IMR-90 (cell line): Measurements from ENCODE around the gene GALNT17. TPM values are rescaled to one million over a fixed set of nuclear protein-coding genes. Genes with fewer than 3 reads are reported as not detected.

Source experiments
- ATAC-seq: fragments of 200-7000 bp; cut with Tn5 transposase; 2 replicates; pipeline ENCODE4 v1.9.1; 2020; ENCODE audit warnings: low read depth, mild to moderate bottlenecking, moderate library complexity
- BruUV-seq: library from RNA; stranded (reverse); fragments of 400-500 nt; replicated peaks from 2 replicates; lab custom pipeline; 2021; lab: Mats Ljungman, UMichigan
- CTCF ChIA-PET: fragments of 300-600 bp; formaldehyde crosslinking; extraction: SDS; loops from one replicate; lab custom pipeline; 2021; ENCODE audit warnings: antibody characterized with exemption; lab: Yijun Ruan, JAX
- POLR2A ChIA-PET: fragments of 300-600 bp; sonication (Branson Sonifier 250); formaldehyde crosslinking; loops from one replicate; lab custom pipeline; 2022; ENCODE audit warnings: antibody characterized with exemption; ENCODE audit not compliant: unreplicated experiment; lab: Charles Lee
- DNase-seq: peaks from one replicate; pipeline ENCODE4 v3.0.0; 2013
- H2AFZ ChIP-seq: replicated peaks from 2 replicates; pipeline ENCODE3; 2013; ENCODE audit warnings: low read length, mild to moderate bottlenecking; ENCODE audit not compliant: poor library complexity
- H2AK5ac ChIP-seq: 2 replicates; pipeline ENCODE4 v1.6.1; 2013; ENCODE audit warnings: low read depth, low read length, inconsistent platforms
- H2AK9ac ChIP-seq: replicated peaks from 2 replicates; pipeline ENCODE3; 2013; ENCODE audit warnings: mild to moderate bottlenecking, low read depth, low read length, moderate library complexity; ENCODE audit not compliant: poor library complexity
- H2BK120ac ChIP-seq: 2 replicates; pipeline ENCODE4 v1.6.1; 2013; ENCODE audit warnings: low read depth, low read length, inconsistent platforms
- H2BK15ac ChIP-seq: 3 replicates; pipeline ENCODE4 v1.6.1; 2013; ENCODE audit warnings: low read depth, low read length, inconsistent platforms
- H2BK20ac ChIP-seq: 2 replicates; pipeline ENCODE4 v1.6.1; 2013; ENCODE audit warnings: low read depth, mild to moderate bottlenecking, inconsistent platforms, low read length, moderate library complexity
- H2BK5ac ChIP-seq: 2 replicates; pipeline ENCODE4 v1.6.1; 2013; ENCODE audit warnings: mild to moderate bottlenecking, low read depth, low read length, inconsistent platforms; ENCODE audit not compliant: poor library complexity, severe bottlenecking
- H3K14ac ChIP-seq: replicated peaks from 2 replicates; pipeline ENCODE4 v1.6.1; 2013; ENCODE audit warnings: low read depth, low read length, inconsistent platforms
- H3K18ac ChIP-seq: 2 replicates; pipeline ENCODE4 v1.6.1; 2013; ENCODE audit warnings: low read depth, low read length, control low read depth
- H3K23ac ChIP-seq: 2 replicates; pipeline ENCODE4 v1.6.1; 2013; ENCODE audit warnings: low read depth, low read length, inconsistent platforms
- H3K27ac ChIP-seq: 2 replicates; pipeline ENCODE4 v1.5.1; 2013; ENCODE audit warnings: mild to moderate bottlenecking, control low read depth, low read length; ENCODE audit not compliant: insufficient read depth
- H3K27me3 ChIP-seq: 2 replicates; pipeline ENCODE4 v1.6.1; 2013; ENCODE audit warnings: low read length; ENCODE audit not compliant: control insufficient read depth, insufficient read depth
- H3K36me3 ChIP-seq: 2 replicates; pipeline ENCODE4 v1.6.1; 2013; ENCODE audit warnings: low read length, mixed read lengths; ENCODE audit not compliant: control insufficient read depth, insufficient read depth
- H3K4ac ChIP-seq: 2 replicates; pipeline ENCODE4 v1.6.1; 2013; ENCODE audit warnings: low read depth, low read length, inconsistent platforms
- H3K4me1 ChIP-seq: 2 replicates; pipeline ENCODE4 v1.6.1; 2013; ENCODE audit warnings: low read length, mixed read lengths; ENCODE audit not compliant: control insufficient read depth, insufficient read depth
- H3K4me2 ChIP-seq: 2 replicates; pipeline ENCODE4 v1.6.1; 2013; ENCODE audit warnings: low read depth, mild to moderate bottlenecking, control low read depth, low read length, moderate library complexity
- H3K4me3 ChIP-seq: 2 replicates; pipeline ENCODE4 v1.5.1; 2013; ENCODE audit warnings: low read depth, mild to moderate bottlenecking, control low read depth, low read length, moderate library complexity; ENCODE audit not compliant: insufficient read depth
- H3K56ac ChIP-seq: 2 replicates; pipeline ENCODE4 v1.6.1; 2013; ENCODE audit warnings: low read length, inconsistent platforms; ENCODE audit not compliant: insufficient read depth; ENCODE audit errors: extremely low read depth
- H3K79me1 ChIP-seq, 2 experiments: 2 replicates each; pipeline ENCODE4 v1.6.1; 2013; ENCODE audit warnings: low read length in 2 of 2, inconsistent platforms in 1 of 2, low read depth in 1 of 2
- H3K9ac ChIP-seq: 2 replicates; pipeline ENCODE4 v1.6.1; 2013; ENCODE audit warnings: low read depth, low read length, control low read depth
- H3K9me1 ChIP-seq: 2 replicates; pipeline ENCODE4 v1.6.1; 2013; ENCODE audit warnings: low read length, inconsistent platforms; ENCODE audit not compliant: insufficient read depth
- H3K9me3 ChIP-seq: 2 replicates; pipeline ENCODE4 v1.6.1; 2013; ENCODE audit warnings: low read length; ENCODE audit not compliant: control insufficient read depth, insufficient read depth
- H4K20me1 ChIP-seq: 2 replicates; pipeline ENCODE4 v1.6.1; 2013; ENCODE audit warnings: low read length, inconsistent platforms; ENCODE audit not compliant: insufficient read depth
- H4K5ac ChIP-seq: 2 replicates; pipeline ENCODE4 v1.6.1; 2013; ENCODE audit warnings: mild to moderate bottlenecking, low read depth, low read length, control low read depth
- H4K8ac ChIP-seq, 2 experiments: 2 replicates each; pipeline ENCODE4 v1.6.1; 2013; ENCODE audit warnings: low read depth in 2 of 2, low read length in 2 of 2, control low read depth in 1 of 2, inconsistent platforms in 1 of 2
- H4K91ac ChIP-seq: 2 replicates; pipeline ENCODE4 v1.6.1; 2013; ENCODE audit warnings: low read depth, low read length, inconsistent platforms; ENCODE audit not compliant: insufficient read depth
- FOS ChIP-seq: fragments of 150-350 bp; IDR thresholded peaks from 2 replicates; pipeline ENCODE4 v1.6.1; 2016; ENCODE audit warnings: low read depth, low read length
- MAZ ChIP-seq: IDR thresholded peaks from 2 replicates; pipeline ENCODE4 v1.6.1; 2012; ENCODE audit warnings: low read depth, mild to moderate bottlenecking, low read length, improper control_type of control experiment, moderate library complexity, borderline replicate concordance
- RAD21 ChIP-seq: IDR thresholded peaks from 2 replicates; pipeline ENCODE4 v1.6.1; 2012; ENCODE audit warnings: low read length, improper control_type of control experiment
- SMC3 ChIP-seq: fragments of 150-350 bp; IDR thresholded peaks from 2 replicates; pipeline ENCODE4 v1.6.1; 2016; ENCODE audit warnings: low read depth, mild to moderate bottlenecking, antibody characterized with exemption, low read length, moderate library complexity
- WGBS, 2 experiments: methylation state at CpG; one replicate each; pipeline versions ENCODE4 v1.1.5 to v1.1.7; 2013; ENCODE audit warnings: missing lambda C conversion rate in 2 of 2; ENCODE audit not compliant: insufficient read length in 1 of 2; ENCODE audit errors: extremely low coverage in 2 of 2; 5-methylcytosine and 5-hydroxymethylcytosine counted together
- dilution Hi-C: fragments of 300-500 bp; cut with HindIII; formaldehyde crosslinking; loops from one replicate; pipeline ENCODE4 v1.14.3; 2018; ENCODE audit warnings: low sequenced_read_pairs; ENCODE audit not compliant: unreplicated experiment
- in situ Hi-C: fragments of 300-500 bp; cut with MboI; formaldehyde crosslinking; loops from 3 replicates; pipeline ENCODE4 v1.14.3; 2019; ENCODE audit warnings: low sequenced_read_pairs, inconsistent platforms, mixed read lengths
- intact Hi-C: fragments of 100-400 bp; cut with micrococcal nuclease; formaldehyde crosslinking; loops from 2 replicates; pipeline ENCODE4 v1.10.0; 2022
- polyA plus RNA-seq, 3 experiments: library from polyadenylated mRNA; depleted of rRNA; stranded (reverse); fragments of >200 nt; gene quantifications; 2 replicates each; pipeline ENCODE4 v1.2.3, GENCODE V29; 2012; ENCODE audit warnings: low replicate concordance in 1 of 3
- total RNA-seq: library from RNA; depleted of rRNA; stranded (reverse); fragments of >200 nt; gene quantifications from 2 replicates; pipeline ENCODE4 v1.2.3, GENCODE V29; 2012
- TF ChIP-seq, protein P1 (sequence below): conservative IDR thresholded peaks from 2 replicates; pipeline ENCODE4 v1.5.1; 2012; ENCODE audit warnings: mild to moderate bottlenecking, low read depth, low read length, improper control_type of control experiment
- TF ChIP-seq, protein P2 (sequence below): fragments of 150-350 bp; IDR thresholded peaks from 2 replicates; pipeline ENCODE4 v1.6.1; 2017; ENCODE audit warnings: mild to moderate bottlenecking, antibody characterized with exemption, low read length, low read depth

GALNT17 gene
- total and polyA plus RNA-seq, 2 of the 4 experiments (the other 2 are of a cell fraction), result not detected

DNA sequence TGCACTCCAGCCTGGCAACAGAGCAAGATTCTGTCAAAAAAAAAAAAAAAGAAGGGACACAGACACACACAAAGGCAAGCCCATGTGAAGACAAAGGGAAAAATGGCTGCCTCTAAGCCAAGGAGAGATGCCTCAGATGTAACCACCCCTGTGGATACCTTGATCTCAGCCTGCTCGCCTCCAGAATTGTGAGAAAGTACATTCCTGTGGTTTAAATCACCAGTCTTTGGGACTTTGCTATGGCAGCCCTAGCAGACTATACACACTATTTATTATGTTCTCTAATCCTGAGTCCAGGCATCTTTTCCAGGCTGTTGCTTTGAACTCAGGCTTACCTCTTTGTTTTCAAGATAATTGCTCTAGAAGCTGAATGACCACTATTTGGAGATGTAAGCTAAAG lies 494.3 kb downstream of the GALNT17 start:
- Histone ChIP-seq H2AFZ (no peak overlapping the region), H2BK5ac (no peak overlapping the region), H3K4me3 (no peak overlapping the region), H2AK5ac (no peak overlapping the region), H3K14ac (no peak overlapping the region), H3K27me3 (no peaks in the 10 kb centered on the region), H4K91ac (no peak overlapping the region), H4K20me1 (no peaks in the 10 kb centered on the region), H3K56ac (no peak overlapping the region), H3K36me3 (no peaks in the 10 kb centered on the region), H2BK120ac (no peak overlapping the region), H4K5ac (no peak overlapping the region), H3K23ac (no peak overlapping the region), H3K9ac (no peak overlapping the region), H3K4me2 (no peak overlapping the region), H2BK15ac (no peak overlapping the region), H3K9me3 (peaks cover 18% of the 10 kb centered on the region), H2BK20ac (no peak overlapping the region), H2AK9ac (no peak overlapping the region), H3K9me1 (no peaks in the 10 kb centered on the region), H3K79me1 (no peaks in the 10 kb centered on the region), H4K8ac (no peak overlapping the region), H3K27ac (no peak overlapping the region), H3K4ac (no peak overlapping the region), H3K4me1 (no peaks in the 10 kb centered on the region), H3K18ac (no peak overlapping the region)
- DNase-seq (no peak), ATAC-seq (no peak)
- ChIA-PET POLR2A (no interaction called here), CTCF (no interaction called here)
- BruUV-seq, result no TSS peak
- TF ChIP-seq, protein P1, sequence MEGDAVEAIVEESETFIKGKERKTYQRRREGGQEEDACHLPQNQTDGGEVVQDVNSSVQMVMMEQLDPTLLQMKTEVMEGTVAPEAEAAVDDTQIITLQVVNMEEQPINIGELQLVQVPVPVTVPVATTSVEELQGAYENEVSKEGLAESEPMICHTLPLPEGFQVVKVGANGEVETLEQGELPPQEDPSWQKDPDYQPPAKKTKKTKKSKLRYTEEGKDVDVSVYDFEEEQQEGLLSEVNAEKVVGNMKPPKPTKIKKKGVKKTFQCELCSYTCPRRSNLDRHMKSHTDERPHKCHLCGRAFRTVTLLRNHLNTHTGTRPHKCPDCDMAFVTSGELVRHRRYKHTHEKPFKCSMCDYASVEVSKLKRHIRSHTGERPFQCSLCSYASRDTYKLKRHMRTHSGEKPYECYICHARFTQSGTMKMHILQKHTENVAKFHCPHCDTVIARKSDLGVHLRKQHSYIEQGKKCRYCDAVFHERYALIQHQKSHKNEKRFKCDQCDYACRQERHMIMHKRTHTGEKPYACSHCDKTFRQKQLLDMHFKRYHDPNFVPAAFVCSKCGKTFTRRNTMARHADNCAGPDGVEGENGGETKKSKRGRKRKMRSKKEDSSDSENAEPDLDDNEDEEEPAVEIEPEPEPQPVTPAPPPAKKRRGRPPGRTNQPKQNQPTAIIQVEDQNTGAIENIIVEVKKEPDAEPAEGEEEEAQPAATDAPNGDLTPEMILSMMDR, result no peak
- TF ChIP-seq, protein P2, sequence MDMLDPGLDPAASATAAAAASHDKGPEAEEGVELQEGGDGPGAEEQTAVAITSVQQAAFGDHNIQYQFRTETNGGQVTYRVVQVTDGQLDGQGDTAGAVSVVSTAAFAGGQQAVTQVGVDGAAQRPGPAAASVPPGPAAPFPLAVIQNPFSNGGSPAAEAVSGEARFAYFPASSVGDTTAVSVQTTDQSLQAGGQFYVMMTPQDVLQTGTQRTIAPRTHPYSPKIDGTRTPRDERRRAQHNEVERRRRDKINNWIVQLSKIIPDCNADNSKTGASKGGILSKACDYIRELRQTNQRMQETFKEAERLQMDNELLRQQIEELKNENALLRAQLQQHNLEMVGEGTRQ, result no peak
- TF ChIP-seq SMC3, result no peak
- no peak for TF ChIP-seq RAD21
- no peak for TF ChIP-seq MAZ
- no peak for TF ChIP-seq FOS
- intact Hi-C loops (no loop called here), in situ Hi-C loops (no loop called here), dilution Hi-C loops (no loop called here)
- WGBS, 2 experiments, result no CpG with 5 or more reads among the region's 1 CpG
